Measurements from ENCODE around the gene CCDC69. TPM values are rescaled to one million over a fixed set of nuclear protein-coding genes. Genes with fewer than 3 reads are reported as not detected.

CCDC69 gene
- total RNA-seq, 1 donor from 2014 or later: 45.8 TPM

- ATAC-seq: no peak
- no peak for DNase-seq (ENCODE audit: low spot score)
- intact Hi-C loops (cut with DNase I): no loop called here
Measured at GRCh38 chr5:151154931-151155774, 68.7 kb downstream of the CCDC69 start.

DNA sequence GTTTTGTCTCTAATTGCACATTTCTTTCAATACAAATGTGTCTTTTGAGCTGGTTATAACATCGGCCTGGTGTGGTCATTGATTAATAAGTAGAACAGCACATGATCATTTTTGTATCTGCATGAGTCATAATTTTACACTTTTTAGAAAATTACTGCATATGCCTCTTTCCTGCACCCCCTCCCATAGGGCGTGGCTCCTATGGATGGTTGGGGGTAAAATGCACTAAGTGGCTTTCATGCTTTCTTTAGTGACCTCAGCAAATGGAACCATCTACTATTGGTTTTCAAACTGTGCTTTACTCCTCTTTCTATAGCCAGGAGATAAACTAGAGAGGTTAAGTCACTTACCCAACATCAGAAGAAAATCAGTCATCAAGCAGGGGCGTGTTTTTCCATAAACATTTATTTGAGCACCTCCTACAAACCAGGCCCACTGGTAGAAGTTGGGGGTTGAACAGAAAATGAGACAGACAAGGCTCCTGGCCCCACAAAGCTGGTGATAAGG is 70.1 kb downstream of the CCDC69 start:
- ATAC-seq: no peak
- intact Hi-C loops (cut with DNase I): no loop called here
- no peak for DNase-seq (ENCODE audit: low spot score)

GRCh38 chr5:151153300-151153699 is 70.6 kb downstream of the CCDC69 start:
- intact Hi-C loops (cut with DNase I): no loop called here
- ATAC-seq (no peak), DNase-seq (ENCODE audit: low spot score) (no peak)

GRCh38 chr5:151151793-151152192 is 72.1 kb downstream of the CCDC69 start:
- intact Hi-C loops (cut with DNase I): no loop called here
- DNase-seq (ENCODE audit: low spot score) (no peak), ATAC-seq (peak; percentile 55)

DNA sequence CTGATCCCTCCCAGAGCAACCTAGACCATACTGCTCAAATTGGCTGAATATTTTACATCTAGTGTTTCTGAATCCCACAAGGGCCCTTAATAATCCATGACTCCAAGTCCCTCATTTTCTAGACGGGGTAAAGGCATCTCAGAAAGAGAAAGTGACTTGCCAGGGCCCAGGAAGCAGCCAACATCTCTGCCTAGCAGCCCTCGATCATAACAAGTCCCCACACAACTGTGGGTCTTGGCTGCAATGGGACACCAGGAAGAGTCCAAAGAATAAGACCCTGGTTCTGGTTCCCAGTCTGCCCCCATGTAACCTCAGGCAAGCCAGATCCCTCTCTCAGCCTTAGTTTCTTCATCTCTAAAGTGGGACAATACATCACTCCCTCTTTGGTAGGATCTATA is 72.6 kb downstream of the CCDC69 start:
- DNase-seq (ENCODE audit: low spot score) (no peak), ATAC-seq (peak; percentile 14)
- intact Hi-C loops (cut with DNase I): no loop called here

DNA sequence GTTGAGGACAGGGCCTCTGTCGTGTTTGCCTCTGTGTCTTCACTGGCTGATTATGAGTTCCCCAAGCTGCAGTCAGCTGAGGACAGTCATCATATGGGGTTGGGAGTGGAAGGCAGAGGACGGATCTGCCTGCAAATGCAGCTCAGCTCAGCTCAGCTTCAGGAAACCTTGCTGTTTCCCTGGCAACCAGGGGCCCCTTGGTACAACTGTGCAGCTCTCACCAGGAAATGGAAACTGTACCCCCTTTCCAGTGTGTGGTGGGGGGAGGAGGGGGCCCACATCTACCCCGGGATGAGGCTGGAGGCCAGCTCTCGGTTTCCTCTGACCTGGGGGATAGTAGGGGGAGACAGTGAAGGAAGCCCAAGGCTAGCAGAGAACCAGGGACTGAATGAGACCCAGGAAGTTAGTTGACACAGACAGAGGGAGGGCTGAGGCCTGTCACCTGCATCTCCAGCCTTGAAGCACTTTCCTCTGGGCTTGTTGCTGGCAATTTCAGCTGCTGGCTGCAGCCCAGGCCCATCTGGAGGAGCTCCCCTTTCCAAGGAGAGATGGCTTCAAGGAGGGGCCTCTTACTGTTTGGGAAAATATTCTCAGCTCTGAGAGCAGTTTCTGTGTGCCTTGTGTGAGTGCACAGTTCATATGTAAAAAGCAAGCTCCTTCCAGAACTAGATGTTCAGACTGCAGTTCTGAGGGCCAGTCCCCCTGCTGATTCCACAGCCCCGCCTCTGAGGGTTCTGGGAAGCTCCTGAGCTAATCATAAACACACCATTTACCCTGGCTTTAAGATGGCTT is 73.2 kb downstream of the CCDC69 start:
- intact Hi-C loops (cut with DNase I): no loop called here
- no peak for DNase-seq (ENCODE audit: low spot score)
- peak; percentile 72 for ATAC-seq

GRCh38 chr5:151148583-151148982 is 75.3 kb downstream of the CCDC69 start:
- ATAC-seq: no peak
- DNase-seq (ENCODE audit: low spot score): no peak
- intact Hi-C loops (cut with DNase I): no loop called here

DNA sequence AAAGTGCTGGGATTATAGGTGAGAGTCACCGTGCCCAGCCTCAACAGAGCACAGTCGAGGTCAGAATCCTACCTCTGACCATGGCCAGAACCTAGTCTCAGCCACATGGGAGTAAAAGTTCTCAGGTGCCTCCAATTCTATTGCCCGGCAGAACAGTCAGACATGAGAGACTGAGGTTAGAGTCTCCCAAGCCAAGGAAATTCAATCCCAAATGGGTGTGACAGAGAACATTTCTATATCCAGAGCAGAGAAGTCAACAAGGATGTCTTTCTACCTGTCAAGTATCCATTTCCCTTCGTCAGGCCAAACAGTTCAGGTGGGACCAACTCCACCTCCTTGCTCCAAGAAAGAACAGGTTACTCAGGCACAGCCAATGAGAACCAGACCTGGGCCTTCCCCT is 76.9 kb downstream of the CCDC69 start:
- DNase-seq (ENCODE audit: low spot score) (no peak), ATAC-seq (no peak)
- intact Hi-C loops (cut with DNase I): no loop called here

DNA sequence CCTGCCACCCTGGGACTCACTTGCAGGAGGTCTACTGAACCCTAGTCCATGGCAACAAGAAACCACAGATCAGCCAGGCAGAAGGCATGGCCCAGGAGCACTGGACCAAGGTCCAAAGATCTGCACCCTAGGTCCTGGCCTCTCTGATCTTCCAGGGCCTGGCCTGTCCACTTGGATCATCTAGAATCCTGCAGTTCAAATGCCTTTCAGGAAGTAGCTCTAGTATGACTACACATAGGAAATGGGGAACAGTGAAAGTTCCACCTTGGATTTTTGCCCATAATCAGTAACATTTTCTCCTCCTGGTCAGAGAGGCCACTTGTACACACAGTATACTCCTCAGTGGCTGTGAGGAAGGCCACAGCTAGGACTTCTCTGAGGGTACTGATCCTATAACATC is 77.8 kb downstream of the CCDC69 start:
- intact Hi-C loops (cut with DNase I): no loop called here
- ATAC-seq (no peak), DNase-seq (ENCODE audit: low spot score) (no peak)

DNA sequence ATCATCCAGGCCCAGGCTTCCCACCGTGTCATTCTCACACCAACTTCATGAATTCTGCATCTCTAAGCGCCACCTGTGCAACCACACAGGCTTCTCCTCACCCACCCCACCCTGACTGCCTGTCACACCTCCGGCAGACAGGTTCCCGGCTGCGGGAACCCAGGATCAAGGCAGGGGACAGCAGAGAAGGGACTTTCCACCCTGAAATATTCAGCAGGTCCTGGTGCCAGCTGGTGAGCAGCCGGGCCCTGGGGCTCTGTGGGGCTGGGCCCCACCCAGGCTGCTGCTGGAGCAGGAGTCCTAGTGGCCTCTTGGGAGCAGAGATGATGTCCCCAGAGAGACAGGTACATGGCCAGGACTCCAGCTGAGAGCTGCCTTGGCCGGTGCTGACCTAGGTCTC is 79.0 kb downstream of the CCDC69 start:
- intact Hi-C loops (cut with DNase I): no loop called here
- ATAC-seq (no peak), DNase-seq (ENCODE audit: low spot score) (no peak)

DNA sequence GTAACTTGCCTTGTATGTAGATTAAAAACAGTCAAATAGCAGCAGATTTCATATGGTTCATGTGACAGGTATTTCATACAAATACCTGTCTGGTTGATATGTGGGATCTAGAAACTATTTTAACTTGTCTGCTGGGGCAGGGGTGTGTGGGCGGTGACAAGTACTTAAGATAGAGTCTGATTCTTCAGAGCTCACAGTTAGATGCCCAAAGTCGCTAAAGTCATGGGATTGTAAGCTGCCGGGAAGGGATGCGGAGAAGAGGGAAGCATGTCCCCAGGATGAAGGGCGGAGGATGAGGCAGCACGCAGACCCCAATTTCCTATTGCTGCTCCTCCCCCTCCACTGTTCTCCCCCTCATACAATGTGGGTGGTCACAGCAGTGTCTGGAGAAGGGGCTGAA is 79.6 kb downstream of the CCDC69 start:
- DNase-seq (ENCODE audit: low spot score) (no peak), ATAC-seq (no peak)
- intact Hi-C loops (cut with DNase I): no loop called here

GRCh38 chr5:151143645-151144044 is 80.2 kb downstream of the CCDC69 start:
- no peak for ATAC-seq
- intact Hi-C loops (cut with DNase I): no loop called here
- no peak for DNase-seq (ENCODE audit: low spot score)

GRCh38 chr5:151142933-151143332 is 81.0 kb downstream of the CCDC69 start:
- ATAC-seq: no peak
- intact Hi-C loops (cut with DNase I): no loop called here
- no peak for DNase-seq (ENCODE audit: low spot score)

GRCh38 chr5:151141535-151141934 is 82.4 kb downstream of the CCDC69 start:
- intact Hi-C loops (cut with DNase I): no loop called here
- DNase-seq (ENCODE audit: low spot score) (no peak), ATAC-seq (peak; percentile 58)

DNA sequence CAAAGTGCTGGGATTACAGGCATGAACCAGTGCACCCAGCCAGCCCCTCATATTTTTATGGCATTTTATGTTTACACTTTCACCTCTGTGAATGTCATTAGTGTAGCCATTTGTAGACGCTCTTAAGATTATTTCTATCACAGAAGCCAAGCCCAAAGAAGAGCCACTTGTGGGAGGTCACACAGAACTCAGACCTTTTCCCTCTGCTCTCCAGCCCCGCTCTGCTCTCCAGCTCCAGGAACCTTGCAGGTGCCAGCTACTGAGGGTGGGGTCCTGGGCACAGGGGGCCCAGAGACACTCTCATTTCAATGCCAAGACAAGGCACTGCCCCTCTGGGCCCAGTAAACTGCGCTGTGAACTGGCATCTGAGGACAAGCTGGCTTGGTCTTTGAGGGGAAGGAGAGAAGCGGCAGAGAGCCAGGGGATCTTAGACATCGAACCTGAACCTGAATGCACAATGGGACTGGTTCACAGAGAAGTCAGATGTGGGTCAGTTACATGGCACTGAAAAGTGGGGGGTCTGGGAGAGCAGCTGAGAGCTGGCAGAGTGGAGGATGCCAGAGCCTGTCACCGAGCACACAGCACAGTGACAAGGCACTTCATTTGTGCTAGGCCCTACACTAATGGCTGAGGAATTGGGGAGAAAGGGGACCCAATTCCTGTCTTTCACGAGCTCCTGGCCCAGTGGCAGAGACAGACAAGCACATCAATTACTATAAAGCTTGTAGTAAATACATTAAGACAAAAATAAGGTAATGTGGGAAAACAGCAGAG is 83.0 kb downstream of the CCDC69 start:
- DNase-seq (ENCODE audit: low spot score) (no peak), ATAC-seq (no peak)
- intact Hi-C loops (cut with DNase I): no loop called here

DNA sequence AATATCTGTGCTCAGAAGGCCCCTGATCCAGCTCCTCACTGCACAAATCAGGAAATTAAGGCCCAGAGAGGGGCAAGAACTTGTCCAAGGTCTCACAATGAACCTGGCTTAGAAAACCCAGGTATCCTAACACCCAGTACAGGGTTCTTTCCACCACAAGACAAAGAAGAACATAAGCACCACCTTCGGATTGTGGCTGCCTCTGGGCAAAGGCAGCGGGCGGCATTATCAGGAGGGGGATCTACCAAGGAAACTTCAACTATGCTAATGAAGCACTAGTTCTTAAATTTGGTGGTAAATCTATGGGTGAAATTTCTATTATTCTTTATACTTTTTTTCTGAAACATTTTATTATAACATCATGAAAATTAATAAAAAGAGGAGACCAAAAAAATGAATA is 84.2 kb downstream of the CCDC69 start:
- DNase-seq (ENCODE audit: low spot score): no peak
- intact Hi-C loops (cut with DNase I): no loop called here
- no peak for ATAC-seq

DNA sequence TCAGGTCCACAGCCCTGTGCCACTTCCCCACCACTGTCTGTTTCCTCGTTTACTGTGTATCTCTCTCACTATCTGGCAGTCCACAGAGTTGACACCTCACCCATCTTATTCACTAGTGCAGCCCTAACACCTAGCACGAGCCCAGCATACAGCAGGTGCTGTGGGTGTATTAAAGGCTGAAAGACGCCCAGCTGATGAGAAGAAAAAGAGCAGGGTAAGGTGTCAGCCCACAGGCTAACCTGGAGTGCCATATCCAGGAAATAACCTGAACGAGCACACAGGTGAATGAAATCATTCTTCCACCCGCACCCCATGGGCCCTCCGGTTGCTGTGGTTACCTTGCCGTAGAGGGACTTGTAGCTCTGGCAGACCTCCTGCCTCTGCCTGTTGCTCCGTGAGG is 84.9 kb downstream of the CCDC69 start:
- ATAC-seq (no peak), DNase-seq (ENCODE audit: low spot score) (no peak)
- intact Hi-C loops (cut with DNase I): no loop called here

- intact Hi-C loops (cut with DNase I): no loop called here
- no peak for ATAC-seq
Measured at GRCh38 chr5:151138114-151138513, 85.8 kb downstream of the CCDC69 start.

GRCh38 chr5:151137067-151137825 is 86.6 kb downstream of the CCDC69 start:
- no peak for ATAC-seq
- DNase-seq (ENCODE audit: low spot score): no peak
- intact Hi-C loops (cut with DNase I): no loop called here

More at GRCh38 chr5:151138114-151138513, 85.8 kb downstream of the CCDC69 start:
- DNase-seq (ENCODE audit: low spot score): no peak

Data from sciatic nerve (tissue), 2 donors.